C4-2B (cell line): ENCODE data around the gene EDIL3.

Experiments used
- CTCF ChIP-seq: fragments of 450-650 bp; conservative IDR thresholded peaks from 2 replicates; pipeline ENCODE4 v1.5.1; 2017; ENCODE audit warnings: mild to moderate bottlenecking
- ZFX ChIP-seq: fragments of 450-650 bp; IDR thresholded peaks from 2 replicates; pipeline ENCODE4 v1.6.1; 2017

- TF ChIP-seq CTCF (no peak), ZFX (no peak)
Measured at GRCh38 chr5:84299959-84300358, 84.7 kb downstream of the EDIL3 start.
